ENCODE results near the gene MEGF6. TPM values are rescaled to one million over a fixed set of nuclear protein-coding genes. Genes with fewer than 3 reads are reported as not detected.

MEGF6 gene, protein sequence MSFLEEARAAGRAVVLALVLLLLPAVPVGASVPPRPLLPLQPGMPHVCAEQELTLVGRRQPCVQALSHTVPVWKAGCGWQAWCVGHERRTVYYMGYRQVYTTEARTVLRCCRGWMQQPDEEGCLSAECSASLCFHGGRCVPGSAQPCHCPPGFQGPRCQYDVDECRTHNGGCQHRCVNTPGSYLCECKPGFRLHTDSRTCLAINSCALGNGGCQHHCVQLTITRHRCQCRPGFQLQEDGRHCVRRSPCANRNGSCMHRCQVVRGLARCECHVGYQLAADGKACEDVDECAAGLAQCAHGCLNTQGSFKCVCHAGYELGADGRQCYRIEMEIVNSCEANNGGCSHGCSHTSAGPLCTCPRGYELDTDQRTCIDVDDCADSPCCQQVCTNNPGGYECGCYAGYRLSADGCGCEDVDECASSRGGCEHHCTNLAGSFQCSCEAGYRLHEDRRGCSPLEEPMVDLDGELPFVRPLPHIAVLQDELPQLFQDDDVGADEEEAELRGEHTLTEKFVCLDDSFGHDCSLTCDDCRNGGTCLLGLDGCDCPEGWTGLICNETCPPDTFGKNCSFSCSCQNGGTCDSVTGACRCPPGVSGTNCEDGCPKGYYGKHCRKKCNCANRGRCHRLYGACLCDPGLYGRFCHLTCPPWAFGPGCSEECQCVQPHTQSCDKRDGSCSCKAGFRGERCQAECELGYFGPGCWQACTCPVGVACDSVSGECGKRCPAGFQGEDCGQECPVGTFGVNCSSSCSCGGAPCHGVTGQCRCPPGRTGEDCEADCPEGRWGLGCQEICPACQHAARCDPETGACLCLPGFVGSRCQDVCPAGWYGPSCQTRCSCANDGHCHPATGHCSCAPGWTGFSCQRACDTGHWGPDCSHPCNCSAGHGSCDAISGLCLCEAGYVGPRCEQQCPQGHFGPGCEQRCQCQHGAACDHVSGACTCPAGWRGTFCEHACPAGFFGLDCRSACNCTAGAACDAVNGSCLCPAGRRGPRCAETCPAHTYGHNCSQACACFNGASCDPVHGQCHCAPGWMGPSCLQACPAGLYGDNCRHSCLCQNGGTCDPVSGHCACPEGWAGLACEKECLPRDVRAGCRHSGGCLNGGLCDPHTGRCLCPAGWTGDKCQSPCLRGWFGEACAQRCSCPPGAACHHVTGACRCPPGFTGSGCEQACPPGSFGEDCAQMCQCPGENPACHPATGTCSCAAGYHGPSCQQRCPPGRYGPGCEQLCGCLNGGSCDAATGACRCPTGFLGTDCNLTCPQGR (N-terminal part only)
- 1.7 and 1.9 TPM in 2 replicates for total RNA-seq

DNA sequence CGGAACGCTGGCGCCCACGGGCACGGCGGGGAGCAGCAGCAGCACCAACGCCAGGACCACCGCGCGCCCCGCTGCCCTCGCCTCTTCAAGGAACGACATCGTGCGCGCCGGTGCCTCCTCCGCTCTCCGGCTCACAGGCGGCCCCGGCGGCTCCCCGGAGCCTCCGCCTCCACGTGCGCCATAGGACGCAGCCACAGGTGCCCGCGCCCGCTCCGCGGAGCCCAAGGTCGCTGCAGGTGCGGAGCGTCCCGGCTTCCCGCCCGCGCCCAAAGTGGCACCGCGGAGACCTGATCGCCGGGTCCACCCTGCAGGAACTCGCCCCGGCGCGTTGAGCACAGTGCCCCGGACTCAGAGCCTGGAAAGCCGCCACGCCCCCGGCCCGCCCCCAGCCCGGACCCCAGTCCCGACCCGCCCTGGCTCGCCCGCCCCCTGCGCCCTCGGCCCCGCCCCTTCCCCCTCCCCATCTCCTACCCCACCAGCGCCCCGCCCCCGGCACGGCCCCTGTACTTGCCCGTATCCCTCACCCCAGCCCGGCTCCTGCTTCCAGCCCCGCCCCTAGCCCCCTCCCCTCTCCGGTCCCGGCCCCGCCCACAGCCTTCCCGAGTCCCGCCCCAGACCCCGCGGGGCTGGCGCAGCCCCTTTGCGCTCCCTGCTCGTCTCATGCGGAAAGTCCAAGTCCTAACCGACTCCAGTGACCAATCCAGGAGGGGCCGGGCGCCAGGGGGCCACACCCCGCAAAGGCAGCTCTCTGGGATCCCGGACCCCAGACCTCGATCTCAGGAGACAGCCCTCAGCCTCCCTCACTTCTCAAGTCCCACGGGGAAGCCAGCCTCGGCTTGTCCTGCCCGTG is at the start of gene MEGF6:
Gene MEGF6, minus strand, starts transcription at position 339 of the 850 bp plus-strand sequence. Its CDS starts 240 bp downstream, at position 99.
- H3K4me3 Mint-ChIP-seq (ENCODE audit: low read depth) = peak within 1 kb of the TSS; percentile 21
- peaks cover 22% of the 10 kb centered on the region for H3K27me3 Mint-ChIP-seq (ENCODE audit: low read depth)
- H3K27ac Mint-ChIP-seq = no peak within 1 kb of the TSS
- intact Hi-C loops (cut with micrococcal nuclease) = no loop called here
- no peaks in the 10 kb centered on the region for H3K36me3 Mint-ChIP-seq (ENCODE audit: low read depth)
- H3K9me3 Mint-ChIP-seq = no peaks in the 10 kb centered on the region
- no peaks in the 10 kb centered on the region for H3K4me1 Mint-ChIP-seq (ENCODE audit: low read depth)
- no peak for DNase-seq (ENCODE audit: low spot score)

DNA sequence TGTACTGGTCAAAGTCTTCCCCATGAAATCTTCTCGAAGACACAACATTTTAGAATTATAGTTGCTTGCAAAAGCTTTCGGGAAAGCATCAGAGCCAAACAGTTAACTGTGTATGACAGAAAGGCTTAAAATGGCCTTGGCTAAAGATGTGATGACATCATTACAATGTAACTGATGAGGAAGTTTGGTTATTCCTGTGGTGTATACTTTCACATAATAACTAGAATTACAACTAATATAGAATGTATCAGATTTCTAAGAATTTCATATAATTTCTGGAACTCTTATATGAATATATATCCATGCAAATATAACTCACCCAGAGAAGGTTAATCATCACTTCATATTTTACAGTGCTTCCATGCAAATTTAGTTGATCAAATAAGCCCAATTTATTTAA is 49.4 kb upstream of the MEGF6 start:
- Mint-ChIP-seq H3K36me3 (ENCODE audit: low read depth) (no peaks in the 10 kb centered on the region), H3K27ac (no peak overlapping the region), H3K9me3 (no peaks in the 10 kb centered on the region), H3K27me3 (ENCODE audit: low read depth) (peaks cover 12% of the 10 kb centered on the region), H3K4me1 (ENCODE audit: low read depth) (no peaks in the 10 kb centered on the region), H3K4me3 (ENCODE audit: low read depth) (no peak overlapping the region)
- intact Hi-C loops (cut with micrococcal nuclease) = no loop called here
- no peak for DNase-seq (ENCODE audit: low spot score)

DNA sequence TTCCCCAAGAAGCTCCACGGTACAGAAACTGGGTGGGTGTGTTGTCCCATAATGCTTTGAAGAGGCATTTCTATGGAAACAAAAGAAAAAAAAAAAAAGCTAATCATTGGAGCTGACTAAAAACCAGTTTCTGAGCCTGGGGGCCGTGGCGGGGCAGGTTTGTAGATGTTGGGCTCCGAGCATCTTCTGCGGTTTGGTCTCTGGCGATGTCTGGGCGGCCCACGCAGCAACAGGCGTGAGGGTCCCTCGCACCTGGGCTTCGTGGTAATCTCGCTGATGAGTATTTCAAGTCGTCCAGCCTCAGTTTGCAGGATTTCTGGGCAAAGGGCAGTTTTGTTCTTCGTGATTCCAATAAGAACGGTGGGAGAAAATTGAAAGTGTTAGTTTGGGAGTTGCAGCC is 47.8 kb upstream of the MEGF6 start:
- no peaks in the 10 kb centered on the region for H3K4me1 Mint-ChIP-seq (ENCODE audit: low read depth)
- peaks cover 25% of the 10 kb centered on the region for H3K27me3 Mint-ChIP-seq (ENCODE audit: low read depth)
- no peaks in the 10 kb centered on the region for H3K9me3 Mint-ChIP-seq
- H3K4me3 Mint-ChIP-seq (ENCODE audit: low read depth) = no peak overlapping the region
- no peaks in the 10 kb centered on the region for H3K36me3 Mint-ChIP-seq (ENCODE audit: low read depth)
- no peak for DNase-seq (ENCODE audit: low spot score)
- no peak overlapping the region for H3K27ac Mint-ChIP-seq
- intact Hi-C loops (cut with micrococcal nuclease) = loop anchor here (10.0 kb wide), 1 partner anchor 136 kb away; the partner anchor contains the start of gene LRRC47

DNA sequence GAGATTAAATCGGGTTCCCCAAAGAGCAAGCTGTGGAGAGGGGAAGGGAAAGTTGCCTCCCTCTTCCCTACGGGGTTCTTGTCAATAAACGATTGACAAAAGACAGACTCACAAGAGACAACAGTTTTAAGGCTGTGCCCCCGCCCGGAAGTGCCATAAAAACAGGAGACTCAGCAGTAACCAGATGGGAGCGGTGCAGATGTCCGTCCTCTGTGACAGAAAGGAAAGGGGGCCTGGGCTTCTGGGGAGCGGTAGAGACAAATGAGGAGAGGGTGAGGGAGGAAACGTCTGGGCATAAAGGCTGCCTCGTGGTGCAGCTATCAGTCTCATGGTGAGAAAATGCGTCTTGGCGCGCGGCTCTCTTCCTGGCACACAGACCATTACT is 46.9 kb upstream of the MEGF6 start:
- H3K4me1 Mint-ChIP-seq (ENCODE audit: low read depth) = no peaks in the 10 kb centered on the region
- H3K36me3 Mint-ChIP-seq (ENCODE audit: low read depth) = no peaks in the 10 kb centered on the region
- H3K4me3 Mint-ChIP-seq (ENCODE audit: low read depth) = no peak overlapping the region
- H3K27me3 Mint-ChIP-seq (ENCODE audit: low read depth) = peaks cover 33% of the 10 kb centered on the region
- DNase-seq (ENCODE audit: low spot score) = no peak
- no peaks in the 10 kb centered on the region for H3K9me3 Mint-ChIP-seq
- H3K27ac Mint-ChIP-seq = no peak overlapping the region
- intact Hi-C loops (cut with micrococcal nuclease) = loop anchor here (10.0 kb wide), 1 partner anchor 137 kb away; the partner anchor contains the start of gene LRRC47

DNA sequence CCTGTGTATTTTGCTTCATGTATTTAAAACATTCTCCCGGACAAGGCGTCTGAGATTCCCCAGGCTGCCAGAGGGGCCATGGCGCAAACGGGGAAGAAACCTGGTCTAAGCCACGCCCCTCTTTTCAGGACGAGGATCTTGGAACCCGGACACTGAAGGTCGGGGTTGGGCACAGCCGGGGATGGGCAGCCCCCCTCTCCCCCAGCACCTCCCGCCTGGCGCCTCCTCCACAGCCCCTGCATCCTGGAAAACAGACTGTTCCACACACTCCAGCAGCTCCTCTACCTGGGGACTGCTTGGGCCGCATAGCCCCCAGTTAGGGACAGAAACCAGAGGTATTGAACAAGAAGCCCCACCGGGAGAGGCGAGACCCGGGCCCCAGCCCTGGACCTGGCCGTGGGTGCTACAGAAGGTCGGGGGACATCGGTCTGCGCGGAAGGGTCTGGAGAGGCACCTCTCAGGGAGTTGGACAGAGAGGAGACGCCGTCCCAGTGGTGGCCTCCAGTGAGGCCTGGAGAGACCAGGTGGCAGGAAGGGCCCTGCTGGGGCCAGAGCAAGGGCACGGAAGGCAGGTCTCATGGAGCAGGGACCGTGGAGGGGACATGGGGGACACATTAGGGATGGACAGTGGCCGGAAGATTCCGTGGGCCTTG is 46.4 kb upstream of the MEGF6 start:
- no peak overlapping the region for H3K27ac Mint-ChIP-seq

DNA sequence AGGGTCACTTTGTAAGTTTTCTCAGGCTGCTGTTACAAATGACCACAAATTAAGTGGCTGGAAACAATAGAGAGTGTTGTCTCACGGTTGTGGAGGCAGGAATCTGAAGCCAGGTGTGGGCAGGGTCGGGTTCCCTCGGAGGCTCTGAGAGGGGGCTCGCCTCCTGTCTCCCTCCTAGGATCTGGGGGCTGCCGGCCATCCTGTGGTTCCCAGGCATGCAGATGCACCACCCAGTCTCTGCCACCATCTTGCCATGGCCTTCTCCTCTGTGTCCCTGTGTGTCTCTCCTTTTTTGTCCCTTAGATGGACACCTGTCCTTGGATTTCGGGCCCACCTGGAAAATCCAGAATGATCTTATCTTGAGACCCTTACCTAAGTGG is 45.8 kb upstream of the MEGF6 start:
- H3K27me3 Mint-ChIP-seq (ENCODE audit: low read depth) = peaks cover 36% of the 10 kb centered on the region
- no peak overlapping the region for H3K27ac Mint-ChIP-seq
- intact Hi-C loops (cut with micrococcal nuclease) = loop anchor here (10.0 kb wide), 1 partner anchor 138 kb away; the partner anchor contains the start of gene LRRC47
- H3K4me1 Mint-ChIP-seq (ENCODE audit: low read depth) = no peaks in the 10 kb centered on the region
- H3K36me3 Mint-ChIP-seq (ENCODE audit: low read depth) = no peaks in the 10 kb centered on the region
- no peaks in the 10 kb centered on the region for H3K9me3 Mint-ChIP-seq
- no peak overlapping the region for H3K4me3 Mint-ChIP-seq (ENCODE audit: low read depth)
- no peak for DNase-seq (ENCODE audit: low spot score)

More for the DNA sequence above, 46.4 kb upstream of the MEGF6 start:
- Mint-ChIP-seq H3K9me3 (no peaks in the 10 kb centered on the region), H3K27me3 (ENCODE audit: low read depth) (peaks cover 36% of the 10 kb centered on the region), H3K4me3 (ENCODE audit: low read depth) (no peak overlapping the region), H3K36me3 (ENCODE audit: low read depth) (no peaks in the 10 kb centered on the region), H3K4me1 (ENCODE audit: low read depth) (no peaks in the 10 kb centered on the region)
- DNase-seq (ENCODE audit: low spot score) = no peak
- intact Hi-C loops (cut with micrococcal nuclease) = loop anchor here (10.0 kb wide), 1 partner anchor 137 kb away; the partner anchor contains the start of gene LRRC47

DNA sequence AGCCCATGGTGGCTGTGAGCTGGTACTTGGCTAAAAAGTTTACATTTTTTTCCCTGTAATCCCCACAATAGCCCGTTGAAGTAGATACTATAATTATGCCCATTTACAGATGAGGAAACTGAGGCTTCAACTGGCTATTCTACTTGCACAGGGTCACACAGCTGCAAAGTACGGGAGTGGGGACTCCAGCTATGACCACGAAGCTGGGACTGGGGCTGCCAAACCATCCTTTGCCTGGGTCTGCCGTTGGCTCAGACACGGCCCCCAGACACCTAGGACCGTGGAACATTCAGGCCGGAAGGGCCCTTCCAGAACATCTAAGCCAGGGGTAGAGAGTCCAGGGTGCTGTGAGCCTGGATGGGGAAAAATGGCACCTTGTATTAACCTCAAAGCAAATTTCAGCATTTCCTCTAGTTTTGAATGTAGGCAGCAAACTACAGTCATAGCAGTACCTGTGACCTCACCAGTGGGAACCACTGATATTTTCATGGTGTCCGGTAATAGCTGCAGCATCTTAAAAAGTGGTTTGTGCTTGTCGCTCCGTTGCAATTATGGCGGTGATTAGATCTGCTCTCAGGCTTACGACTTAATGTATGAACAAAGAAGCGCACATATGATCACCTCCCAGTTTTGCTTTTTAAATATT is 45.3 kb upstream of the MEGF6 start:
- H3K4me3 Mint-ChIP-seq (ENCODE audit: low read depth) = no peak overlapping the region
- H3K4me1 Mint-ChIP-seq (ENCODE audit: low read depth) = no peaks in the 10 kb centered on the region
- peaks cover 36% of the 10 kb centered on the region for H3K27me3 Mint-ChIP-seq (ENCODE audit: low read depth)
- H3K9me3 Mint-ChIP-seq = no peaks in the 10 kb centered on the region
- H3K36me3 Mint-ChIP-seq (ENCODE audit: low read depth) = no peaks in the 10 kb centered on the region
- no peak for DNase-seq (ENCODE audit: low spot score)
- intact Hi-C loops (cut with micrococcal nuclease) = loop anchor here (10.0 kb wide), 1 partner anchor 138 kb away; the partner anchor contains the start of gene LRRC47
- H3K27ac Mint-ChIP-seq = no peak overlapping the region

DNA sequence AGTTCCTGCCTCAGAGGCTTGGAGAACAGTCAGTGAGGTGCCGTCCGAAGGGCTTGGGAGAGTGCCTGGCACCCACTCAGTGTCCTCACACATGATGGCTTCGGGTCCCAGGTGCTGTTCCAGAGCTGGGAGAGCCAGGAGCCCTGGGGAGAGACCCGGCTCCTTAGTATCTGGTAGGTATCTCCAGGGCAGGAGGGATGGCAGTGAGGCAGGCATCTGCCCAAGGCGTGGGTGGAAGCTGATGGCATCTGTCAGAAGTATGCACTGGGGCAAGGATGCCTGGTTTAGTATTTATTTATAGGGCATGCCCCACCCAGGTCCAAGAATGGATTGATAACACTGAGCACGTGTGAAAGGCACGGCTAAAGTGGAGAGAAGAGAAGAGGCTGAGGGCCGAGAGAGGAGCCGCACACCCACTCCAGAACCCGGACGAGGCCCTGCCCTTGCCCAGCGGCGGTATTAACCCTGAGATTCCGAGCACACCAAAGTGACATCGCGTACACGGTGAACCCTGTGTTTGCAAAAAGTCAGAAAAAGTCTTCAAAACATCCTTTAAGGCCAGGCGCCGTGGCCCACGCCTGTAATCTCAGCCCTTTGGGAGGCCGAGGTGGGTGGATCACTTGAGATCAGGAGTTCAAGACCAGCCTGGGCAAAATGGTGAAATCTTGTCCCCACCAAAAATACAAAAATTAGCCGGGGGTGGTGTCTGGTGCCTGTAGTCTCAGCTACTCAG is 43.4 kb upstream of the MEGF6 start:
- Mint-ChIP-seq H3K4me3 (ENCODE audit: low read depth) (no peak overlapping the region), H3K27ac (no peak overlapping the region), H3K27me3 (ENCODE audit: low read depth) (peaks cover 40% of the 10 kb centered on the region)

DNA sequence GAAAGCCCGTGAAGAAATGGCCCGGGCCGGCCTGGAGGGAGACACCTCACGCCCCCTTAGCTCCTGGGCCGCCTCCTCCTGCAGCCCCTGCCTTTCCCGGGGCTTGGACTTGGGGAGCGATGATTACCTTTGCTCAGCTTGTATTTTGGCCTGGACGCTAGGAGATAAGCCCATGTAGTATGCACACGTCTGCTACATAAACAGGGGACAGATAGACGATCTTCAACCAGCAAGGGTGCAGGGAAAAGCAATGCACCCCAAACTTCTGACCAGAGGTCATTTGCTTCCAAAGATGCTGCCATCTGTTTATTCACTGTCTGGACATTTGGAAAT is 41.9 kb upstream of the MEGF6 start:
- Mint-ChIP-seq H3K9me3 (no peaks in the 10 kb centered on the region), H3K36me3 (ENCODE audit: low read depth) (peaks cover 3% of the 10 kb centered on the region), H3K4me3 (ENCODE audit: low read depth) (peak overlapping the region; percentile 43), H3K27ac (no peak overlapping the region), H3K27me3 (ENCODE audit: low read depth) (peaks cover 39% of the 10 kb centered on the region), H3K4me1 (ENCODE audit: low read depth) (peaks cover 15% of the 10 kb centered on the region)
- no peak for DNase-seq (ENCODE audit: low spot score)
- intact Hi-C loops (cut with micrococcal nuclease) = loop anchor here (5.0 to 10.0 kb wide), 2 partner anchors 142 to 204 kb away; partner anchors contain the start of genes CEP104, DFFB and LRRC47

More for the DNA sequence above, 43.4 kb upstream of the MEGF6 start:
- no peaks in the 10 kb centered on the region for H3K9me3 Mint-ChIP-seq
- H3K4me1 Mint-ChIP-seq (ENCODE audit: low read depth) = peaks cover 5% of the 10 kb centered on the region
- no peak for DNase-seq (ENCODE audit: low spot score)
- H3K36me3 Mint-ChIP-seq (ENCODE audit: low read depth) = no peaks in the 10 kb centered on the region
- intact Hi-C loops (cut with micrococcal nuclease) = loop anchor here (5.0 to 10.0 kb wide), 2 partner anchors 140 to 203 kb away; partner anchors contain the start of genes CEP104, DFFB and LRRC47

DNA sequence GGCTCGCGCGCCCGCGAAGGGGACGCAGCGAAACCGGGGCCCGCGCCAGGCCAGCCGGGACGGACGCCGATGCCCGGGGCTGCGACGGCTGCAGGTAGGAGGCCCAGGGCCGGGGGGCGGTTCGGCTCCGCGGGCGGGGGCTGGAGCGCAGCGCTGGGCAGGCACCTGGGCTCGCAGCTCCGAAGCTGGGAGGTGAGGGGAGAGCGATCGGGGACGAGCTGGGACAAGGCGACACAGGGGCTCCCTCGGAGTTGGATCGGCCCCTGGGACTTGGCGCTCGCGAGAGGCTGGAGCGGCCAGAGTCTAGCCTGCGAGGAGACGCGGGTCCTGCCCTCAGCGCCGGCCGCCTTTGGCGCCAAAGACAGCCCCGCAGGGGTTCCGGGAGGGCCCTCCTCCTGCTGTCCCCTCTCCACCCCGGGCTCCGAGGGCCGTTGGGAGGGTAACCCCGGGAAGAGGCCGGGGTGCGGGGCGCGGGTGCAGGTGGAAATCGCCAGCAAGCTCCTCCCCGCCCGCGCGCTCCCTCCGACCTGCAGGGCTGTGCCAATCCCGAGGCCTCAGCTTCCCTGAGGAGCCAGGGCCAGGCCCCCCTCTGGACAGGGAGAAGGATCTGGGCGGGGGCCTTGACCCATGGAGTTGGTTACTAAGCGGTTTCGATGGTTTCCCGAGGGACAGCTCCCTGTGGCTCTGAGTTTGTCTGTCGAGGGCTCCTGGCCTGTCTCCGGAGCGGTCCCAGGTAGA is 41.4 kb upstream of the MEGF6 start:
- peak overlapping the region; percentile 37 for H3K4me3 Mint-ChIP-seq (ENCODE audit: low read depth)
- H3K27ac Mint-ChIP-seq = no peak overlapping the region
- intact Hi-C loops (cut with micrococcal nuclease) = loop anchor here (5.0 to 10.0 kb wide), 2 partner anchors 142 to 205 kb away; partner anchors contain the start of genes CEP104, DFFB and LRRC47
- no peaks in the 10 kb centered on the region for H3K9me3 Mint-ChIP-seq
- H3K4me1 Mint-ChIP-seq (ENCODE audit: low read depth) = peaks cover 19% of the 10 kb centered on the region
- DNase-seq (ENCODE audit: low spot score) = no peak
- H3K27me3 Mint-ChIP-seq (ENCODE audit: low read depth) = peaks cover 35% of the 10 kb centered on the region
- peaks cover 9% of the 10 kb centered on the region for H3K36me3 Mint-ChIP-seq (ENCODE audit: low read depth)
